ENCODE results near the gene KIAA0513.
A peak's percentile ranks its signal among the peaks of the same experiment; 100 is the strongest.

KIAA0513 gene

GRCh38 chr16:85093705-85094104 is 66.1 kb downstream of the KIAA0513 start:
- Histone ChIP-seq H3K14ac (ENCODE audit: low read length) (no peak overlapping the region), H3K18ac (ENCODE audit: low read length) (no peak overlapping the region), H3K23ac (ENCODE audit: low read depth, low read length, poor library complexity) (no peak overlapping the region), H2AK5ac (ENCODE audit: low read depth, low read length) (no peak overlapping the region), H2BK120ac (ENCODE audit: low read depth, low read length) (no peak overlapping the region), H3K36me3 (replicated peaks in 1 of 2; ENCODE audit: control insufficient read depth in 2 of 2, insufficient read depth in 2 of 2, low read length in 2 of 2) (no peaks in the 10 kb centered on the region), H2BK5ac (ENCODE audit: low read length) (no peak overlapping the region), H3K4me2 (ENCODE audit: insufficient read depth, low read length, poor library complexity, severe bottlenecking) (no peak overlapping the region), H3K4me1 (ENCODE audit: control insufficient read depth in 2 of 2, insufficient read depth in 1 of 2, low read depth in 1 of 2, low read length in 2 of 2) (peaks cover 0 to 21% of the 10 kb centered on the region in 2 donors), H3K4me3 (ENCODE audit: low read length in 2 of 2) (no peak overlapping the region), H4K8ac (ENCODE audit: low read depth, low read length) (no peak overlapping the region), H2BK15ac (ENCODE audit: low read length) (no peak overlapping the region), H3K79me1 (ENCODE audit: low read depth, low read length) (no peaks in the 10 kb centered on the region), H2BK12ac (ENCODE audit: low read length) (no peak overlapping the region), H3K27ac (replicated peaks; ENCODE audit: low read length) (no peak overlapping the region), H3K4ac (ENCODE audit: low read length) (no peak overlapping the region), H3K9ac (ENCODE audit: low read depth, low read length, poor library complexity) (no peak overlapping the region), H3K27me3 (ENCODE audit: control insufficient read depth in 3 of 3, insufficient read depth in 3 of 3, low read depth in 1 of 3, low read length in 3 of 3) (peaks cover 0 to 8% (median 0%) of the 10 kb centered on the region in 3 experiments), H4K91ac (ENCODE audit: low read depth, low read length, poor library complexity) (no peak overlapping the region), H3K9me3 (replicated peaks in 1 of 2; ENCODE audit: control insufficient read depth in 2 of 2, insufficient read depth in 1 of 2, low read depth in 1 of 2, low read length in 2 of 2) (no peaks in the 10 kb centered on the region), H2AFZ (ENCODE audit: low read length) (no peak overlapping the region)
- WGBS, 2 donors (ENCODE audit: extremely low coverage in 2 of 2, insufficient read length in 2 of 2, insufficient replicate concordance in 1 of 2), result no CpG with 5 or more reads among the region's 13 CpGs
- DNase-seq (ENCODE audit: low spot score), result no peak

- WGBS, 2 donors (ENCODE audit: extremely low coverage in 2 of 2, insufficient read length in 2 of 2, insufficient replicate concordance in 1 of 2), result no CpG with 5 or more reads among the region's 12 CpGs
These were observed 66.7 kb downstream of the KIAA0513 start for GRCh38 chr16:85094176-85094805.

GRCh38 chr16:85094812-85095211 is 67.2 kb downstream of the KIAA0513 start:
- H2BK15ac ChIP-seq (ENCODE audit: low read length), result peak overlapping the region; percentile 45
- no peak overlapping the region for H4K91ac ChIP-seq (ENCODE audit: low read depth, low read length, poor library complexity)
- no peak for DNase-seq (ENCODE audit: low spot score)
- H2AK5ac ChIP-seq (ENCODE audit: low read depth, low read length), result peak overlapping the region; percentile 8
- no peak overlapping the region for H3K4me3 ChIP-seq (ENCODE audit: low read length in 2 of 2)
- peaks cover 0 to 10% (median 0%) of the 10 kb centered on the region in 3 experiments for H3K27me3 ChIP-seq (ENCODE audit: control insufficient read depth in 3 of 3, insufficient read depth in 3 of 3, low read depth in 1 of 3, low read length in 3 of 3)
- no peak overlapping the region for H2AFZ ChIP-seq (ENCODE audit: low read length)
- no peaks in the 10 kb centered on the region for H3K9me3 ChIP-seq (replicated peaks in 1 of 2; ENCODE audit: control insufficient read depth in 2 of 2, insufficient read depth in 1 of 2, low read depth in 1 of 2, low read length in 2 of 2)
- H3K14ac ChIP-seq (ENCODE audit: low read length), result no peak overlapping the region
- H2BK12ac ChIP-seq (ENCODE audit: low read length), result no peak overlapping the region
- no CpG with 5 or more reads among the region's 12 CpGs for WGBS, 2 donors (ENCODE audit: extremely low coverage in 2 of 2, insufficient read length in 2 of 2, insufficient replicate concordance in 1 of 2)
- H4K8ac ChIP-seq (ENCODE audit: low read depth, low read length), result no peak overlapping the region
- H3K9ac ChIP-seq (ENCODE audit: low read depth, low read length, poor library complexity), result peak overlapping the region; percentile 18
- H3K4me2 ChIP-seq (ENCODE audit: insufficient read depth, low read length, poor library complexity, severe bottlenecking), result no peak overlapping the region
- peak overlapping the region; percentile 81 for H3K23ac ChIP-seq (ENCODE audit: low read depth, low read length, poor library complexity)
- no peak overlapping the region for H3K27ac ChIP-seq (replicated peaks; ENCODE audit: low read length)
- H3K4ac ChIP-seq (ENCODE audit: low read length), result no peak overlapping the region
- H3K4me1 ChIP-seq (ENCODE audit: control insufficient read depth in 2 of 2, insufficient read depth in 1 of 2, low read depth in 1 of 2, low read length in 2 of 2), result peaks cover 0 to 16% of the 10 kb centered on the region in 2 donors
- H2BK5ac ChIP-seq (ENCODE audit: low read length), result no peak overlapping the region
- no peak overlapping the region for H2BK120ac ChIP-seq (ENCODE audit: low read depth, low read length)
- H3K18ac ChIP-seq (ENCODE audit: low read length), result peak overlapping the region; percentile 14
- no peaks in the 10 kb centered on the region for H3K36me3 ChIP-seq (replicated peaks in 1 of 2; ENCODE audit: control insufficient read depth in 2 of 2, insufficient read depth in 2 of 2, low read length in 2 of 2)
- H3K79me1 ChIP-seq (ENCODE audit: low read depth, low read length), result no peaks in the 10 kb centered on the region

More at GRCh38 chr16:85094176-85094805, 66.7 kb downstream of the KIAA0513 start:
- Histone ChIP-seq H4K91ac (ENCODE audit: low read depth, low read length, poor library complexity) (no peak overlapping the region), H3K9me3 (replicated peaks in 1 of 2; ENCODE audit: control insufficient read depth in 2 of 2, insufficient read depth in 1 of 2, low read depth in 1 of 2, low read length in 2 of 2) (no peaks in the 10 kb centered on the region), H3K18ac (ENCODE audit: low read length) (no peak overlapping the region), H2BK15ac (ENCODE audit: low read length) (no peak overlapping the region), H3K27me3 (ENCODE audit: control insufficient read depth in 3 of 3, insufficient read depth in 3 of 3, low read depth in 1 of 3, low read length in 3 of 3) (peaks cover 0 to 10% (median 0%) of the 10 kb centered on the region in 3 experiments), H3K23ac (ENCODE audit: low read depth, low read length, poor library complexity) (peak overlapping the region; percentile 81), H2AFZ (ENCODE audit: low read length) (no peak overlapping the region), H3K14ac (ENCODE audit: low read length) (no peak overlapping the region), H3K4me2 (ENCODE audit: insufficient read depth, low read length, poor library complexity, severe bottlenecking) (no peak overlapping the region), H3K4ac (ENCODE audit: low read length) (no peak overlapping the region), H3K4me3 (ENCODE audit: low read length in 2 of 2) (no peak overlapping the region), H4K8ac (ENCODE audit: low read depth, low read length) (no peak overlapping the region), H3K27ac (replicated peaks; ENCODE audit: low read length) (no peak overlapping the region), H3K36me3 (replicated peaks in 1 of 2; ENCODE audit: control insufficient read depth in 2 of 2, insufficient read depth in 2 of 2, low read length in 2 of 2) (no peaks in the 10 kb centered on the region), H2BK120ac (ENCODE audit: low read depth, low read length) (no peak overlapping the region), H2BK5ac (ENCODE audit: low read length) (no peak overlapping the region), H2AK5ac (ENCODE audit: low read depth, low read length) (peak overlapping the region; percentile 8), H3K79me1 (ENCODE audit: low read depth, low read length) (no peaks in the 10 kb centered on the region), H2BK12ac (ENCODE audit: low read length) (no peak overlapping the region), H3K9ac (ENCODE audit: low read depth, low read length, poor library complexity) (peak overlapping the region; percentile 18), H3K4me1 (ENCODE audit: control insufficient read depth in 2 of 2, insufficient read depth in 1 of 2, low read depth in 1 of 2, low read length in 2 of 2) (peaks cover 0 to 19% of the 10 kb centered on the region in 2 donors)
- DNase-seq (ENCODE audit: low spot score), result no peak

- no peaks in the 10 kb centered on the region for H3K4me1 ChIP-seq (ENCODE audit: control insufficient read depth in 2 of 2, insufficient read depth in 1 of 2, low read depth in 1 of 2, low read length in 2 of 2)
- H3K9me3 ChIP-seq (replicated peaks in 1 of 2; ENCODE audit: control insufficient read depth in 2 of 2, insufficient read depth in 1 of 2, low read depth in 1 of 2, low read length in 2 of 2), result no peaks in the 10 kb centered on the region
- no peak overlapping the region for H2BK12ac ChIP-seq (ENCODE audit: low read length)
- no peak overlapping the region for H2BK5ac ChIP-seq (ENCODE audit: low read length)
- H4K8ac ChIP-seq (ENCODE audit: low read depth, low read length), result no peak overlapping the region
- DNase-seq (ENCODE audit: low spot score), result no peak
- no peak overlapping the region for H3K4me3 ChIP-seq (ENCODE audit: low read length in 2 of 2)
- H2BK120ac ChIP-seq (ENCODE audit: low read depth, low read length), result no peak overlapping the region
- no peak overlapping the region for H3K27ac ChIP-seq (replicated peaks; ENCODE audit: low read length)
- H2AK5ac ChIP-seq (ENCODE audit: low read depth, low read length), result peak overlapping the region; percentile 81
- peak overlapping the region; percentile 30 for H2BK15ac ChIP-seq (ENCODE audit: low read length)
- H3K4ac ChIP-seq (ENCODE audit: low read length), result no peak overlapping the region
- peaks cover 0 to 14% (median 0%) of the 10 kb centered on the region in 3 experiments for H3K27me3 ChIP-seq (ENCODE audit: control insufficient read depth in 3 of 3, insufficient read depth in 3 of 3, low read depth in 1 of 3, low read length in 3 of 3)
- H3K14ac ChIP-seq (ENCODE audit: low read length), result no peak overlapping the region
- no peak overlapping the region for H3K23ac ChIP-seq (ENCODE audit: low read depth, low read length, poor library complexity)
- H2AFZ ChIP-seq (ENCODE audit: low read length), result no peak overlapping the region
- no peak overlapping the region for H3K9ac ChIP-seq (ENCODE audit: low read depth, low read length, poor library complexity)
- WGBS, 2 donors (ENCODE audit: extremely low coverage in 2 of 2, insufficient read length in 2 of 2, insufficient replicate concordance in 1 of 2), result no CpG with 5 or more reads among the region's 9 CpGs
- no peak overlapping the region for H4K91ac ChIP-seq (ENCODE audit: low read depth, low read length, poor library complexity)
- no peak overlapping the region for H3K18ac ChIP-seq (ENCODE audit: low read length)
- no peaks in the 10 kb centered on the region for H3K79me1 ChIP-seq (ENCODE audit: low read depth, low read length)
- H3K4me2 ChIP-seq (ENCODE audit: insufficient read depth, low read length, poor library complexity, severe bottlenecking), result no peak overlapping the region
- no peaks in the 10 kb centered on the region for H3K36me3 ChIP-seq (replicated peaks in 1 of 2; ENCODE audit: control insufficient read depth in 2 of 2, insufficient read depth in 2 of 2, low read length in 2 of 2)
These were observed 69.3 kb downstream of the KIAA0513 start for GRCh38 chr16:85096921-85097320.
